CD8-positive, alpha-beta memory T cell (primary cell): ENCODE results near the gene GNGT2. TPM values are rescaled to one million over a fixed set of nuclear protein-coding genes. Genes with fewer than 3 reads are reported as not detected.

Experiments
- CTCF ChIA-PET: fragments of 350-600 bp; sonication (Branson Sonifier 250); formaldehyde crosslinking; loops from one replicate; lab custom pipeline; 2021; ENCODE audit warnings: antibody characterized with exemption; lab: Charles Lee
- POLR2A ChIA-PET: fragments of 350-600 bp; sonication (Branson Sonifier 250); formaldehyde crosslinking; loops from one replicate; lab custom pipeline; 2021; ENCODE audit warnings: antibody characterized with exemption; lab: Charles Lee
- DNase-seq, 5 donors: peaks; one replicate each; pipeline versions ENCODE4 v3.0.0 to v3.0.0-alpha.2; 2020 to 2022; ENCODE audit warnings: mixed read lengths in 1 of 5
- H3K27ac ChIP-seq: one replicate; pipeline ENCODE4 v1.7.0; 2013; ENCODE audit warnings: low read depth, mild to moderate bottlenecking, low read length, moderate library complexity
- H3K27me3 ChIP-seq: 2 replicates; pipeline ENCODE4 v1.7.0; 2013; ENCODE audit warnings: low read length, mild to moderate bottlenecking; ENCODE audit not compliant: insufficient read depth, poor library complexity, severe bottlenecking
- H3K36me3 ChIP-seq: 2 replicates; pipeline ENCODE4 v1.7.0; 2013; ENCODE audit warnings: mild to moderate bottlenecking, low read length, moderate library complexity; ENCODE audit not compliant: insufficient read depth
- H3K4me1 ChIP-seq: 2 replicates; pipeline ENCODE4 v1.7.0; 2013; ENCODE audit warnings: mild to moderate bottlenecking, low read length, moderate library complexity; ENCODE audit not compliant: insufficient read depth
- H3K4me3 ChIP-seq: 2 replicates; pipeline ENCODE4 v1.7.0; 2013; ENCODE audit warnings: mild to moderate bottlenecking, low read length
- H3K9me3 ChIP-seq: 2 replicates; pipeline ENCODE4 v1.7.0; 2013; ENCODE audit warnings: mild to moderate bottlenecking, low read length
- H3K27ac Mint-ChIP-seq, 8 donors: one replicate each; pipeline ENCODE4 v1.8.0; 2020 to 2021; ENCODE audit warnings: mixed read lengths in 8 of 8, mild to moderate bottlenecking in 6 of 8, inconsistent platforms in 3 of 8, moderate library complexity in 3 of 8
- H3K27me3 Mint-ChIP-seq, 2 donors: one replicate each; pipeline ENCODE4 v1.8.0; 2020 to 2021; ENCODE audit warnings: mixed read lengths in 2 of 2, mild to moderate bottlenecking in 1 of 2, moderate library complexity in 1 of 2
- H3K36me3 Mint-ChIP-seq, 3 donors: one replicate each; pipeline ENCODE4 v1.8.0; 2020 to 2021; ENCODE audit warnings: mixed read lengths in 3 of 3, inconsistent platforms in 1 of 3, mild to moderate bottlenecking in 1 of 3
- H3K4me1 Mint-ChIP-seq, 3 donors: one replicate each; pipeline ENCODE4 v1.8.0; 2020 to 2021; ENCODE audit warnings: mixed read lengths in 3 of 3, inconsistent platforms in 1 of 3, mild to moderate bottlenecking in 1 of 3
- H3K4me3 Mint-ChIP-seq, 7 donors: one replicate each; pipeline ENCODE4 v1.8.0; 2020 to 2021; ENCODE audit warnings: mixed read lengths in 7 of 7, mild to moderate bottlenecking in 6 of 7, moderate library complexity in 4 of 7, inconsistent platforms in 2 of 7
- H3K9me3 Mint-ChIP-seq, 5 donors: one replicate each; pipeline ENCODE4 v1.8.0; 2020 to 2022; ENCODE audit warnings: mixed read lengths in 5 of 5, mild to moderate bottlenecking in 3 of 5, moderate library complexity in 2 of 5, inconsistent platforms in 1 of 5
- polyA plus RNA-seq: library from polyadenylated mRNA; unstranded; fragments of 300-500 nt; fragmentation: Illumina TruSeq; gene quantifications from one replicate; pipeline ENCODE4 v1.2.3, GENCODE V29; 2021
- total RNA-seq, 2 experiments: library from RNA; stranded (reverse); gene quantifications; one replicate each; pipeline ENCODE4 v1.2.3, GENCODE V29; 2021

The GNGT2 gene
- total and polyA plus RNA-seq, 3 experiments from 2014 or later = 24.0 to 33.6 (median 26.5) TPM

DNA sequence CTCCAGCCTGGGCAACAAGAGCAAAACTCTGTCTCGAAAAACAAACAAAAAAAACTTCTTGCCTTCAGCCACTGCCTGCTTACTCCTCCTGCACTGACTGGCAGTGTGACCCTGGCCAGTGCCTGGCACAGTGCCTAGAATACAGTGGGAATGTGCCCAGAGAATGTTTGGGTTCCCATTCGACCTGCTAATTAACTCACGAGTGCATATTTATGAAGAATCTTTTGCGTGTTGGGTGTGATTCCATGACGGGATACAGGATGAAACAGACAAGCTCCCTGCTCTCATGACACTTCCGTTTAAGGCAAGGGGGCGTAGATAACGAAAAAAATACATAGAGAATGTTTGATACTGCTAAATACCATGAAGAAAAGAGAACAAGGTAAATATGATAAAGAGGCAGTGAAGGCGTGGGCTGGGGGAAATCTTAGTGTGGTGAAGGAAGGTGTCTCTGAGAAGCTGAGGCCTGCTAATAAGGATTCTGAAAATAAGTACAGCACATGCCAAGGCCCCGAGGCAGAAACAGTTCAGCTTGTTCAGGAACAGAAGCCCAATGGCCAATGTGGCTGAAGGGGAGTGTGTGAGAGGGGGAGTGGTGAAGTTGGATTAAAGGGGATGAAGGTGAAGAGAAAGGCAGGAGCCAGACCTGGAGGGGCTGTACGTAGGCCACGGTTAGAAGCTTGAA lies 4.4 kb upstream of the GNGT2 start:
- peak overlapping the region; percentile 67 to 99 (median 95) for H3K27ac Mint-ChIP-seq
- peak overlapping the region; percentile 78 to 99 (median 85) for H3K4me3 Mint-ChIP-seq
- H3K27me3 ChIP-seq = no peaks in the 10 kb centered on the region
- peaks cover 0 to 50% (median 14%) of the 10 kb centered on the region in 3 donors for H3K36me3 Mint-ChIP-seq
- ChIA-PET CTCF (interaction anchor here (3.1 to 12.6 kb wide), 4 partner anchors 12 to 35 kb away, joined by 13 to 133 read pairs (median 72); partner anchors contain the start of gene PHOSPHO1), POLR2A (interaction anchor here (2.0 to 2.8 kb wide), 2 partner anchors 9 to 22 kb away, joined by 7 to 13 read pairs; no protein-coding TSS in a partner anchor)
- no peaks in the 10 kb centered on the region for H3K9me3 Mint-ChIP-seq
- no peak overlapping the region for H3K4me3 ChIP-seq
- peaks cover 90% of the 10 kb centered on the region for H3K4me1 ChIP-seq
- H3K27me3 Mint-ChIP-seq = no peaks in the 10 kb centered on the region
- H3K4me1 Mint-ChIP-seq = peaks cover 78 to 92% (median 92%) of the 10 kb centered on the region in 3 donors
- H3K27ac ChIP-seq = no peak overlapping the region
- H3K9me3 ChIP-seq = no peaks in the 10 kb centered on the region
- no peak for DNase-seq
- H3K36me3 ChIP-seq = no peaks in the 10 kb centered on the region

DNA sequence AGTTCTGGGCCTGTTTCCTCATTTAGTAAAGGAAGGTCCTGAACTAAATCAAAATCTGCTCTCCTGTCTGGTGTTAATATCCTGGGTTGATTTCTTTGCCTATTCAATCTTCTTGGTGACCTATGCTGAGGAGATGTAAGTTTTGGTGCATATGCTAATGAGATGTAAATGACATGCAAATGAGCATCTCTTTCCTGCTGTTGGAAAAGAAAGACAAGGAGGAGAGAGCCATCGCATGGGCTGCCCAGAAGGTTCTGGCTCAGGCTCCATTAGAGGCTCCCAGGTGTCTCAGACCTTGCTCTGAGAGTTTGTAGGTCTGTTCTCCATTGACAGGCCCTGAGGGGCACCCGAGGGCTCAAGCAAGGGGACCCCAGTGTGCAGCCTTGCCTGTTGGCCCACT lies 3.5 kb upstream of the GNGT2 start:
- H3K27me3 ChIP-seq = no peaks in the 10 kb centered on the region
- peak overlapping the region; percentile 81 to 99 (median 98) for H3K4me3 Mint-ChIP-seq
- H3K4me1 ChIP-seq = peaks cover 90% of the 10 kb centered on the region
- ChIA-PET POLR2A (interaction anchor here (2.8 kb wide), 1 partner anchor 21 kb away, joined by 13 read pairs; no protein-coding TSS in a partner anchor), CTCF (interaction anchor here (4.9 to 12.6 kb wide), 3 partner anchors 13 to 34 kb away, joined by 18 to 133 read pairs (median 126); partner anchors contain the start of gene PHOSPHO1)
- no peak overlapping the region for H3K27ac ChIP-seq
- H3K27me3 Mint-ChIP-seq = no peaks in the 10 kb centered on the region
- no peaks in the 10 kb centered on the region for H3K9me3 Mint-ChIP-seq
- peak overlapping the region; percentile 67 to 99 (median 94) for H3K27ac Mint-ChIP-seq
- peaks cover 0 to 45% (median 14%) of the 10 kb centered on the region in 3 donors for H3K36me3 Mint-ChIP-seq
- H3K4me1 Mint-ChIP-seq = peaks cover 79 to 92% (median 92%) of the 10 kb centered on the region in 3 donors
- peak overlapping the region; percentile 35 for H3K4me3 ChIP-seq
- DNase-seq = no peak
- no peaks in the 10 kb centered on the region for H3K9me3 ChIP-seq
- no peaks in the 10 kb centered on the region for H3K36me3 ChIP-seq

GRCh38 chr17:49213399-49213798 lies 3.0 kb upstream of the GNGT2 start:
- Histone ChIP-seq H3K36me3 (no peaks in the 10 kb centered on the region), H3K9me3 (no peaks in the 10 kb centered on the region), H3K27ac (no peak overlapping the region), H3K27me3 (no peaks in the 10 kb centered on the region), H3K4me1 (peaks cover 90% of the 10 kb centered on the region), H3K4me3 (peak overlapping the region; percentile 35)
- Mint-ChIP-seq H3K4me3 (peak overlapping the region; percentile 81 to 99 (median 98)), H3K27ac (peak overlapping the region; percentile 67 to 99 (median 94)), H3K27me3 (no peaks in the 10 kb centered on the region), H3K9me3 (no peaks in the 10 kb centered on the region), H3K4me1 (peaks cover 81 to 92% (median 92%) of the 10 kb centered on the region in 3 donors), H3K36me3 (peaks cover 0 to 44% (median 14%) of the 10 kb centered on the region in 3 donors)
- ChIA-PET CTCF (interaction anchor here (0.9 to 12.6 kb wide), 5 partner anchors 9 to 33 kb away, joined by 3 to 133 read pairs (median 18); partner anchors contain the start of gene PHOSPHO1), POLR2A (interaction anchor here (1.4 to 2.8 kb wide), 2 partner anchors 9 to 21 kb away, joined by 3 to 13 read pairs; no protein-coding TSS in a partner anchor)
- DNase-seq = no peak

DNA sequence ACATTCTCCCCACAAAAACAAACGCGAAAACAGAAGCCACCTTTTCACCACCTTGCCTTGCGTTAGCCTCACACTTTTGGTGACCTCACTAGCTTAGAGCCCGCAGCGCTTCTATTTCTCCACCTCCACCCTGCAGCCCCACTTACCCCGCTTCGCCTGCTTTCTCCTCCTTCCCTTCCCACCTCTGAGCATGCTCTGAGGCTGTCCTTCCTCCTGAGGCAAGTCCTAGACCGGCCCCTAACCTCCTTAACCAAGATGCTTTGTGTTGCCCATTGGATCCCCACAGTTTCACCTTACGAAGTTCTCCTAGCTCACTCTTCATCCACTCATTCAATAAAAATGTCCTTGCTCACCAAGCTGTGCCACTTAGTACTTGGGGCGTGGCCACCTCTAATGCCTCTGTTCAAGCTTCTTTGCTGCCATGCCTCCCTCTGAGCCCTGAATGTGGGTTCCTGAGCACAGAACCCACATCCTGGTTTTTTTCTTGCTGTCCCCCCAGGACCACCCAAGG lies 1.3 kb downstream of the GNGT2 start:
- Histone ChIP-seq H3K27me3 (no peaks in the 10 kb centered on the region), H3K4me3 (peak overlapping the region; percentile 69), H3K9me3 (no peaks in the 10 kb centered on the region), H3K36me3 (no peaks in the 10 kb centered on the region), H3K4me1 (peaks cover 58% of the 10 kb centered on the region), H3K27ac (peak overlapping the region; percentile 57)
- DNase-seq = peak in 2 of 5 donors; percentile 48 to 51
- H3K9me3 Mint-ChIP-seq = no peaks in the 10 kb centered on the region
- POLR2A ChIA-PET = interaction anchor here (1.0 to 2.9 kb wide), 7 partner anchors 9 to 18 kb away, joined by 3 to 22 read pairs (median 7); no protein-coding TSS in a partner anchor
- CTCF ChIA-PET = interaction anchor here (0.8 to 12.6 kb wide), 7 partner anchors 9 to 29 kb away, joined by 3 to 133 read pairs (median 11); partner anchors contain the start of gene PHOSPHO1
- H3K36me3 Mint-ChIP-seq = peaks cover 6 to 30% (median 12%) of the 10 kb centered on the region in 3 donors
- H3K4me1 Mint-ChIP-seq = peaks cover 61 to 67% (median 64%) of the 10 kb centered on the region in 3 donors
- no peaks in the 10 kb centered on the region for H3K27me3 Mint-ChIP-seq
- peak overlapping the region; percentile 81 to 99 (median 98) for H3K4me3 Mint-ChIP-seq
- H3K27ac Mint-ChIP-seq = peak overlapping the region; percentile 88 to 97 (median 94)

DNA sequence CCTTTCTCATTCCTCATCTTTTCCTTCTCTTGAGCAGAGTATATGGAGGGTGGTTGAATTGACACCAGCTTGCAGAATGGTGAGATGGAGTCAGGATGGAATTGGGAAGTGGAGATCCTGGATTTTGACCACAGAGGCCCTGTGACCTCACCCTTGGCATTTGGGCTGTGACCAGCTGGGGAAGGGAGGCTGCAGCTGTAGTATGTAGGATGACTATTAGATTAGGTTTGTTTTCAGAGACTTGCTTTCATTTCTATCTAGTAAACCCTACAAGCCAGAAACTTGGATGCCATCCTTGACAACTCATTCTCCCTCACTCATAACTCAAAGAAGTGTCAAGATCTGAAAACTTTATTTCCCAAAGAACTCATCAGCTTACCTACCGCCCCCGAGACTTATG lies 5.9 kb downstream of the GNGT2 start:
- peaks cover 6 to 11% (median 9%) of the 10 kb centered on the region in 3 donors for H3K36me3 Mint-ChIP-seq
- no peaks in the 10 kb centered on the region for H3K36me3 ChIP-seq
- DNase-seq = no peak
- H3K4me3 ChIP-seq = no peak overlapping the region
- no peaks in the 10 kb centered on the region for H3K9me3 Mint-ChIP-seq
- H3K27me3 ChIP-seq = no peaks in the 10 kb centered on the region
- no peaks in the 10 kb centered on the region for H3K9me3 ChIP-seq
- ChIA-PET POLR2A (no interaction called here), CTCF (interaction anchor here (1.7 to 1.8 kb wide), 2 partner anchors 12 to 23 kb away, joined by 5 to 6 read pairs; no protein-coding TSS in a partner anchor)
- H3K27ac Mint-ChIP-seq = no peak overlapping the region
- no peaks in the 10 kb centered on the region for H3K27me3 Mint-ChIP-seq
- peaks cover 23 to 33% (median 24%) of the 10 kb centered on the region in 3 donors for H3K4me1 Mint-ChIP-seq
- no peak overlapping the region for H3K27ac ChIP-seq
- H3K4me1 ChIP-seq = peaks cover 19% of the 10 kb centered on the region
- H3K4me3 Mint-ChIP-seq = no peak overlapping the region

DNA sequence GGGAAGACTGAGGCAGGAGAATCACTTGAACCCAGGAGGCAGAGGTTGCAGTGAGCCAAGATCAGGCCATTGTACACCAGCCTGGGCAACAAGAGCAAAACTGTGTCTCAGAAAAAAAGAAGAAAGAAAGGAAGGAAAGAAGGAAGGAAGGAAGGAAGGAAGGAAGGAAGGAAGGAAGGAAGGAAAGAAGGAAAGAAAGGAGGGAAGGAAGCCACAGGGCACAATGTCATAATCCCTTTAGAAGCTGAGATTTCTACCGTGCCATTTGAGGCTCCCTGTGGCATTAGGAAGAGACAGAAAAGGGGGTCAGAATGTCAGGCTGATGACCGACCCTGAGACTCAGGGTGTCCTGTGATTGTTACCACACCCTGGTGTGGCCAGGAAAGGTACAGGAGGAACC lies 6.6 kb downstream of the GNGT2 start:
- no peak overlapping the region for H3K4me3 ChIP-seq
- no peaks in the 10 kb centered on the region for H3K27me3 Mint-ChIP-seq
- H3K4me1 Mint-ChIP-seq = peaks cover 16 to 25% (median 17%) of the 10 kb centered on the region in 3 donors
- no peaks in the 10 kb centered on the region for H3K9me3 Mint-ChIP-seq
- no peak for DNase-seq
- H3K27ac ChIP-seq = no peak overlapping the region
- no peaks in the 10 kb centered on the region for H3K27me3 ChIP-seq
- H3K27ac Mint-ChIP-seq = peak overlapping the region in 3 of 8 donors; percentile 35 to 73 (median 41)
- peaks cover 6 to 11% (median 9%) of the 10 kb centered on the region in 3 donors for H3K36me3 Mint-ChIP-seq
- no peaks in the 10 kb centered on the region for H3K9me3 ChIP-seq
- H3K36me3 ChIP-seq = no peaks in the 10 kb centered on the region
- peaks cover 12% of the 10 kb centered on the region for H3K4me1 ChIP-seq
- CTCF ChIA-PET = interaction anchor here (1.8 kb wide), 1 partner anchor 11 kb away, joined by 5 read pairs; no protein-coding TSS in a partner anchor
- POLR2A ChIA-PET = no interaction called here
- no peak overlapping the region for H3K4me3 Mint-ChIP-seq

DNA sequence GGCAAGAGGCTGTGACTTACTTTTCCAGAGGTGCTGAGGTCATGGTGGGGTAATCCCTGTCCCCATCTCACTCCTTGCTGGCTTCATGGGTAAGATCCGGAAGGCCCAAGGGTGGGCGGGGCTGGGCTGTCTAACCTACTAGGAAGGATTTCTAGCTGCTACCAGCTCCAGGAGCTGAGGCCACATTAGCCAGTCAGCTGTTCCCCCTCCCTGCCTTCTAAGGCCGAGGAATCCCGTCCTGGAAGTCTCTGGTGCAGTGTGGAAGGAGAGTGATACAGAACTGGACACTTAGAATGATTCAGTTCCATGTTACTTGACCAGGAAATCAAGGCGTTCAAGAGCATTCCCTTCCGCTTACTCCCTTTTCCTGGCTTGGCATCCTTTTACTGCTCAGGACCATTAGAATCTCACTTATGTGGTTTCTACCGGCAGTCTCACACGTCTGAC lies 8.9 kb downstream of the GNGT2 start:
- CTCF ChIA-PET = interaction anchor here (0.9 kb wide), 1 partner anchor 9 kb away, joined by 5 read pairs; no protein-coding TSS in a partner anchor

More for the DNA sequence above, 8.9 kb downstream of the GNGT2 start:
- Mint-ChIP-seq H3K4me3 (no peak overlapping the region), H3K4me1 (peaks cover 0 to 13% (median 7%) of the 10 kb centered on the region in 3 donors), H3K27me3 (no peaks in the 10 kb centered on the region), H3K36me3 (peaks cover 6 to 7% (median 6%) of the 10 kb centered on the region in 3 donors), H3K27ac (no peak overlapping the region), H3K9me3 (no peaks in the 10 kb centered on the region)
- Histone ChIP-seq H3K27me3 (no peaks in the 10 kb centered on the region), H3K9me3 (no peaks in the 10 kb centered on the region), H3K4me3 (no peak overlapping the region), H3K36me3 (no peaks in the 10 kb centered on the region), H3K27ac (no peak overlapping the region), H3K4me1 (no peaks in the 10 kb centered on the region)
- POLR2A ChIA-PET = interaction anchor here (0.6 kb wide), 1 partner anchor 324 kb away, joined by 3 read pairs; no protein-coding TSS in a partner anchor
- DNase-seq = no peak
